NCI-H1092 treated with DMSO at 0.1 percent for 48 hours (cell line): ENCODE data around the gene SNAI1.

ENCODE experiments used
- DNase-seq: peaks from one replicate; lab custom pipeline; 2025; lab: John Stamatoyannopoulos, UW

The SNAI1 gene

GRCh38 chr20:50037575-50037974 is 54.8 kb downstream of the SNAI1 start:
- DNase-seq: no peak

GRCh38 chr20:50038169-50038568 is 55.4 kb downstream of the SNAI1 start:
- DNase-seq: no peak
